GM18858 (cell line): Measurements from ENCODE around the gene RPS6KA2.

Source experiments
- ATAC-seq: cut with Tn5 transposase; IDR thresholded peaks from one replicate; pipeline ENCODE4 v1.9.1; 2021; ENCODE audit not compliant: unreplicated experiment

The RPS6KA2 gene

DNA sequence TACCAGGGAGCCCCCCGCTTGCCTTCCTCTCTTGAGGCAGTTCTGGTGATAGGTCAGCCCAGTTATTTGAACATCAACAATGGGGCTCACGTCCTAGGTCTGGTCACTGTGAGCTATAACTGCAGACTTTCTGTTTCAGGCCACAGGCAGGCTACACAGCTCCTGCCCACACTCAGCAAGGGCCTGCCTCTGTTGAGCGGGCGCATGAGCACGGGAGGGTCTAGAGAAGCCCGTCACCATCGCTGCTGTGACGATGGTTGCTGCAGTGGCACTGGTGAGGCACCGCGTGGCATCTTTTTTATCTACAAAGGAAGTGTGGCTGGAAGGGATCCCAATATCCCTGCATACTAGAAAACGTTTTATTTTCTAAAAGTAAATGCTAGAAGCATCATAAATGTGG is 118.3 kb downstream of the RPS6KA2 start:
- ATAC-seq: no peak

DNA sequence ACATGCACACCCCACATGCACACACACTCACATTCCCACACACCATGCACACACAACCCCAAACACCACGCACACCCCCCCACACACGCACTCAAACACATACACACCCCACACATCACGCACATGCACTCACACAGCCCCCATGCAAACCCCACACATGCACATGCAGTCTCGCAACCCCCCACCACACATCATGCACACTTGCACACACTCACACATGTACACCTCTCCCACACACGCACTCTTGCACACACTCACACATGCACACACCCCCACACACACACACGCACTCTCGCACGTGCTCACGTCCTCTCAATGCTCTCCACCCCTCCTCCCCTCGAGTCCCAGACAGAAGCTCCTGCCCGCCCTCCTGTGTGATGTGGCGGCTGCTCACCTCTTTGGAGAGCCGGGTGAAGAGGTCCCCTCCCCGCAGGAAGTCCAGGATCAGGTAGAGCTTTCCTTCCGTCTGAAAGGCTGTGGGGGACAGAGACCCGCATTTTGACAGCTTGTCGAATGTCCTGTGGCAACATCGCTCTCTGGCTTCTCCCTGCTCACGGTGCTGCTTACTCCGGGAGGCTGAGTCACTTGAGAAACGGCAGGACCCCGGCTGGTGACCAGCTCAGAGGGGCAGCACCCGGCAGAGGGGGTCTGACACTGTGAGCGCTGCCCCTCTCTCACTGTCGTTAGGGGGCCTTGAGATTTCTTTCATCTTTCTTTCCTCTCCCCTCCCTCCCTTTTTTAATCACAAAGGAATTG is 119.1 kb downstream of the RPS6KA2 start:
- ATAC-seq: no peak

DNA sequence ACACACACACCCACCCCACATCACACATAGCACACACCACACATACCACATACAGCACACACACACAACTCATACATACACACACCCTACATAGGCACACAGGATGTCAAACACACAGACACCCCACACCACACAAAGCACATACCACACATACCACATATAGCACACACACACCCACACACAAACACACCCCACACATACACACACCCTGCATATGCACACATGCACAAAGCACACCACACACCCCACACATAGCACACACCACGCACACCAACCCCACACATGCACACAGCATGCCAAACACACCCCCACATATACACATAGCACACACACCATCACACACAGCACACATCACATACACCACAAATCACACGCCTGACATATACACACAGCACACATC is 119.7 kb downstream of the RPS6KA2 start:
- no peak for ATAC-seq

DNA sequence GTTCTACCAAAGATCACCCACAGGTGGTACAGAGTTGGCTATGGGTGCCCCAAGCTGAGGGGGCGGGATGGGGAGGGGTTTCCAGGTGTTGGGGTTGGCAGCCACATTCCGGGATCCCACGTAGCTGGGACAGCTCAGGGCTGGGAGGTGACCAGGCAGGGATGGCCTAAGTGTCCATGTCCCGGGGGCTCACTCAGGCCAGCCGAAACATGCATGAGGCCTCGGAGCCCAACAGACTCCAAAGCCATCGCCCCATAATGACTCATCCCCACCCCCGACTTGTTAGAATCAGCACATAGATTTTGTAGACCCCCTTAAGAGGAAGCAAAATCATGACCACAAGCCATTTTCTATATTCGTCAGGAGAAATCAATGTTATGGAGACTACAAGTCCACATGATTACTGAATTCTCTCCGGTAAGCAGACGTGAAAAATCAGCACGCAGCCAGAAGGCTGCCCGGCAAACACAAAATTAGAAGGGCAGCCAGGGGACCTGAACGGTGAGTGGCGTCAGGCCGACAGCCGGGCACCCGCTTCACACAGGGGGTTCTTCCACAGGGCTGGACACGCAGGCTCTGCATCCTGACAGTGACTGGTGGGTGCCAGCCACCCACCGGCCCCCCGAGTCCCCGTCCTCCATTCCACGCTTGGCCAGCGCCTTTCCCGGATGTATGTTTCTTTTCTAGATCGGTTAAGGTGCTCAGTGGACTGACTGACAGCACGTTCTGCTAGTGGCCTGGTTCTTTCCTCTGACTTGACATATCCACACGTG is 121.7 kb downstream of the RPS6KA2 start:
- ATAC-seq: no peak

DNA sequence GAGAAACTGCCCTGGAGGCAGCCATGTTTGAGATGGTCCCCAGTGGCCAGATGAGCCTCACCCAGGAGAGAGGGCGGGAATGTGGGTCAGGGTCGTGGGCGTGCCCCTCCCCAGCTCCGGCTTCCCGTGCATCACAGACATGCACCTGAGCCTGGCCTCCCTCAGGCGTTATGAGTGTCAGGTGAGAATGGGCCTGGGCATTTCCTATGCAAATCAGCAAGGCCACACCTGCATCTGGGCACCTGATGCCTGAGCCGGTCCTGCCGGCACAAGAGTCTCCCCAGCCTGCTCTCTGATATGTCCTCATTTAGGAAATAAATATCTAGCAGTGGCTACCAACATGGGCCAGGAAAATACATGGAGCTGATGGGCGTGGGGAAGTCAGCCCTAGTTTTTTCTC is 123.0 kb downstream of the RPS6KA2 start:
- no peak for ATAC-seq

DNA sequence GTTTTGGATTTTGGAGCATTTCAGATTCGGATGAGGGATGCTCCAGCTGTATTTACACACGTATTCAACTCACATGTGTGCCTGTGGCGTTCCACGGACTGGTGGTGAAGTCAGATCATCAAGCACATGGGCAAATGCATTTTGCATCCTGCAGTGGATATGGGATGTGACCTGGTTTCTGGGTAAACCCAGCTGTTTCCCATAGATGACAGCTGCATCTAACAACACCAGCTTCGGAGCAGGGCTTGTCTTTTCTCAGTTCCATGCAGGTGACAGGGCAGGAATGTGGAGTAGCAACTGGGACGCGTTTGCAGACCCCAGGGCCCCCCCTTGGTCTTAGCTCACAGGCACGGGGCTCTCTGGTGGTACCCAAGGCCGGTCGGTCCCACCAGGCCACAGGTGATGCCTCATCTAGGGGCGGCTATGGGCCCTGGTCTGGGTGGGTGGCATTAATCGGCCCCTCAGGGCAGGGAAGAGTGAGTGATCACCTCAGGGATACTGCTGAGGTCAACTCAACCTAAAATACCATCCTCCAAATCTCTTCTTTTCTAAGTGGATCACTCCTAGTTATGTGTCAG is 123.8 kb downstream of the RPS6KA2 start:
- no peak for ATAC-seq

DNA sequence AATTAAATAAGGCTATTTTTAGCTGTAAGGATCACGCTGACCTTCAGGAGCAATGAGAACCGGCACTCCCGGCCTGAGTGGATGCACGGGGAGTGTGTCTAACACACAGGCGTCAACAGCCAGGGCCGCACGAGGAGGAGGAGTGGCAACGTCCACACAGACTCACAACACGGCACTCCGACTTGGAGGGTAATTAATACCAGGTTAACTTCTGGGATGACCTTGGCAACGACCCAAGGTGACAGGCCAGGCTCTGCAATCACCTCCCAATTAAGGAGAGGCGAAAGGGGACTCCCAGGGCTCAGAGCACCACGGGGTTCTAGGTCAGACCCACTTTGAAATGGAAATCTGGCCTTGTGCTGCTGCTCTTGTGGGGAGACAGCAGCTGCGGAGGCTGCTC is 124.6 kb downstream of the RPS6KA2 start:
- ATAC-seq: no peak

DNA sequence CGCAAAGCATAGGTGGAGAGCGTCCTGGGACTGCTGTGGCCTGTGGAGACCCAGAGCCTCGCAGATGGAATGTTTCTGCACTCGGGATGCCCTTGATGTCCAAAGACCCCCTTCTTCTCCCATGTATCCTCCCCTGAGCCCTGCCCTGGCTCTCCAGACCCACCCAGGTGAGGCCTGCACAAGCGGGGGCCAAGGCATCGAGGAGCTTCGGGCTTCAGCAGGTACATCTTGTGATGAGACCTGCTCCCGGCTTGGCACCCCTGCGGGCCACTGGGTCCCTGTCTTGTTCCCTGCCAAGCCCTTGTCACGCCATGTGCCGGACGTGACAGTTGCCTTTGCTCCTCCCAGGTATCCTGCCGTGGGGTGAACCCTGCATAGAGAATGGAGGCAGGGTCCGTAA is 125.8 kb downstream of the RPS6KA2 start:
- ATAC-seq: no peak

DNA sequence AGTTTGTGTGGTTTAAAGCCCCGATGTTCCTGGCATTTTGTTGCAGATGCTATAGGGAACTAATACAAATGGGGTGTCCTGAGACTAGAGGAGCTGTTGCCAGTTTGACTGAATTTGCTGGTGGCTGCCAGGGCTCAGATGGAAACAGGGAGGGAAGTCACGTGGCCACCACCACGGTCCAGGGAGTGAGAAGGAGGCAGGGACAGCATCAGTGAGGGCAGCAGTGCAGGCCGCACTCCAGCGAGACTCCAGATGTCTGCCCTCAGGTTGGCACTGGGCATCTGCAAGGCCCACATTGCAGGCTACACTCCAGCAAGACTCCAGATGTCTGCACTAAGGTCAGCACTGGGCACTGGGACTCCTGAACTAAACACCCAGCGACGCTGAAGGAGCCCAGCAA is 126.8 kb downstream of the RPS6KA2 start:
- no peak for ATAC-seq

DNA sequence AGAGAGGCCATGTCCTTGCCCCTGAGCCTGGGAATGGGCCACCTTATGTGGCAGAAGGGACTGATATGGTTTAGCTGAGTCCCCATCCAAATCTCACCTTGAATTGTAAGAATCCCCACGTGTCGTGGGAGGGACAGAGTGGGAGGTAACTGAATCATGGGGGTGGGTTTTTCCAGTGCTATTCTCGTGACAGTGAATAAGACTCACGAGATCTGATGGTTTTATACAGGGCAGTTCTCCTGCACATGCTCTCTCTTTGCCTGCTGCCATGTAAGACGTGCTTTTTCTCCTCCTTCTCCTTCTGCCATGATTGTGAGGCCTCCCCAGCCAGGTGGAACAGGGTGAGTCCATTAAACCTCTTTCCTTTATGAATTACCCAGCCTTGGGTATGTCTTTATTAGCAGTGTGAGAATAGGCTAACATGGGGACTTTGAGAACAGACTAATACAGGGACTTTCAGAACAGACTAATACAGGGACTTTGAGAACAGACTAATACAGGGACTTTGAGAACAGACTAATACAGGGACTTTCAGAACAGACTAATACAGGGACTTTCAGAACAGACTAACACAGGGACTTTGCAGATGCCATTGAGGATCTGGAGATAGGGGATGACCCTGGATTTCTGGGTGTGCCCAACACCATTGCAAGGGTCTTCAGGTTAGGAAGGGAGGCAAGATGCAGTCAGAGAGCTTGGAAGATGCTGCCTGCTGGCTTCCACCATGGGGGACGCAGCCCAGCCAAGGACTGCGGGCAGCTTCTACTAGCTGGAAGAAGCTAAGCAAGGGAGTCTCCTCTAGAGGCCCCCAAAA is 127.5 kb downstream of the RPS6KA2 start:
- peak; percentile 92 for ATAC-seq

DNA sequence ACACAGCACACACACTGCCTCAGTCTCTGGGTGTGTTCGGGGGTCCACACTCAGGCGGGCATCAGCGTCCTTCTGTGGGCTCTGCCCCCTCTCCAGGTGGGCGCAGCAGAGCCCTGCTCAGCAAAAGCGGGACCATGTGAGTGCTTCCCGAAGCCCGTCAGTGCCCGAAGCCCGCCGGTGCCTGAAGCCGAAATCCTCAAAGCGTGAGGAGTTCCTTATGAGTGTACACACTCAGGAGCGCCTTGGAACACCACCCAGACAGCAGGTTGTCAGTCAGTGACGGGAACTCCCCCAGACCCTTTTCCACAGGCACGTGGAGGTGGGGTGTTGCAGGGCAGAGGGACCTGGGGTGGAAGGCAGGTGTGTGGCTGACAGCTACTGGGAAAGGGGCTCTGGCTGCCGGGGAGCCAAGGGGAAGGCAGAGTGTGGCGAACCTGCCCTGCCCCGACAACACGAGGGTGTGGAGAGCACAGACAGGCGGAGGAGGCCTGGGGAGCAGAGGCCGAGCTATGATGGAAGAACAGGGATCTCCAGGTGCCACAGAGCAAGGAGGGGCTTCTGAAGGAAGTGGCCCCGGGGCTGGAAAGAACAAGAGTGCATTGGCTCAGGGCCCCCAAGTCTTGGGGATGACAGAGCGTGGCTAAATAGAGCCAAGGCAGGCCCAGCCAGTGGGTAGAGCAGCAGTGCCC is 128.2 kb downstream of the RPS6KA2 start:
- ATAC-seq: no peak

DNA sequence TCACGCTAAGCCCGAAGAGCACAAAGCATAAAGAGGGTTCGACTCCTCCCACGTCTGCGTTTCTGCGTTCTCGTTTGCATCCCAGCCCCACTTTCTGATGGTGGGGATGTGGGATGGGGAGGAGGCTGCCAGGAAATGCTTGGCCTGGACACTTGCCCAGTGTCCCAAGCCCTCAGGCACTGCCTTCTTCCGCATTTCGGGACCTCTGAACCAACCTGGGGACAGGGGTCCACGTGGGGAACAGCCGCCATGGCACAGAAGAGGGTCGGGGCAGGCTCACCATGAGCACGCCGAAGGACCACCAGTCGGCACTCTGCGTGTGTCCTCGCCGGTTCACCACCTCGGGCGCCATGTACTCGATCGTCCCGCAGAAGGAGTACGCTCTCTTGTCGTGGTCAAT is 128.8 kb downstream of the RPS6KA2 start:
- ATAC-seq: no peak

DNA sequence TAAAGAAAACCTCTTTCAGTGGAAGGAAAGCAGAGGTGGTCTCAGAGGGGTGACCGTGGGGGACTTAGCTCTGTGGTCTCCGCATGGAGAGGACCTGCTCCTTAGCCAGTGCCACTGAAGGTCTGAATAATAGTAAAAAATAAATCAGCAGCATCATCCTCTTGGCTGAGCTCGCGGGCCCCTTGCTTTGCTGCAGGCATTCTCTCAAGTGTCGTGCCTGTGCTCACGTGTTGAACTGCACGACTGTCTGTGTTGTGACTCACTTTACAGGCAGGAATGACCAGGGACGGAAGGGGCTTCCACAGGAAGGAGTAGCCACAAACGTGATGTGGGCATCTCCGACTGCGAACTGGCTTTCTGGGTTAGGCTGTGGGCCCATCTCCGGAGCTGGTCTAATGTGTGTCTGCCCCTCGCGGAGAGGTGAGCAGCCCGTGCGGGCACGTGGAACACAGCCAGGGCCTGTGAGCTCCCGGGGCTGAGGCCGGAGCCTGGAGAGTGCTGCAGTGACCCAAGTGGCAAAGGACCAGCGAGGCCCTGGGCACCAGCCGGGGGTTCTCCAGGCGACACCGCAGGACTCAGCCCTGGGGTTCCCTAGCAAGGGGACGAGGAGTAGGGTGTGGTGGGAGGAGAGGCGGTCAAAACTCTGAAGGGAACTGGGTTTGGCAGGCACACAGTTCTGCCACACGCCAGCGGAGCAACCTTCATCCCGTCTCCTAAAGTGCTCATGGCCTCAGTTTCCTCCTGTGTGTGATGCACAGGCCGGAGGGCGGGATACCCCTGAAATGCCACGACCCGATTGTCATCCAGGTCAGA is 129.8 kb downstream of the RPS6KA2 start:
- no peak for ATAC-seq

DNA sequence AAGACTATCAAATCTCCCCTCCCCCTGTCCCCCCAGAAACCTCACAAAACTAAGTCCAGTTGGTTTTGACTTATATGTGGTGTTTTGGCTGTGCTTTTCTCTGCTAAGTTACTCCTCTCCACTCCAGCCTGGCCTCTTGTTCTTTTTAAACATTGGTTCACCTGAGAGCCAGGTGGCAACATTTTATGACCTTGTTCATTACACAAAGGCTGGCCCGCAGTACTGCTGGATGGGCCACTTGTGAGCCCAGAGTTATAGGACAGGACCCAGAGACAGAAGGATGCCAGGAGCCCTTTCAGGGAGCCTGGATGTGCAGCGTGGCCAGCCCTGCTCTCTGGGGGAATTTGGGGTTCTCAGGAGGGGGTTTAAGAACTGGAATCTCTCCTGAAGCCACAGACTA is 130.6 kb downstream of the RPS6KA2 start:
- no peak for ATAC-seq

DNA sequence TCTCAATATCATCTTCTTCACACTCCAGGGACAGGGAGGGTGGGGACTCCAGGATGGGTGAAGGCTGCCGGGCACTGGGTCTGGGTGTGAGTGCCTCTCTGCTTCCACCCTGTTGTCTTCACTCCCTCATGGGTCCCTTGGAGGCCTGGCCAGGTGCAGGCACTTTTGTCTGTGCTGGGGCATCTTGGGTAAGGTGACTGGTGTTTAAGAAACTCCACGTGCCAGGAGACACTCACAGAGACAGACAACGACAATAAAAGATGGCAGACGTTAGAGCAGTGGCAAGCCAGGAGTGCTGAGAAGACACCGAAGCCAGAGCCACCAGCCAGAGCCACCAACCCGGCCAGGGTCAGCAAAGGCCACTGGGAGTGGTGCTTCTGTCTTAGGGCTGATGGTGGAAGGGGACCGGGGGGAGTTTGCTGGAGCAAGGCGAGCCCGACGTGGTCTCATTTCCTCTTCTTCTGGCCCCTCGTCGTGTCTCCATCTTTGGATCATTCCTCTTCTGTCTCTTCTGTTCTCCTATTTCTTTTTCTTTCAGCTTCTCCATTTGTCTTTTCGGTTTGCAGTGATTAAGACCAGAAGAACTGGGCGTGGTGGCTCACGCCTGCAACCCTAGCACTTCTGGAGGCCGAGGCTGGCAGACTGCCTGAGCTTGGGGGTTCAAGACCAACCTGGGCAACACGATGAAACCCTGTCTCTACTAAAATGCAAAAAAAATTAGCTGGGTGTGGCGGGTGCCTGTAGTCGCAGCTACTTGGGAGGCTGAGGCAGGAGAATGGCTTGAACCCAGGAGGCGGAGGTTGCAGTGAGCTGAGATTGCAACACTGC is 131.3 kb downstream of the RPS6KA2 start:
- no peak for ATAC-seq

DNA sequence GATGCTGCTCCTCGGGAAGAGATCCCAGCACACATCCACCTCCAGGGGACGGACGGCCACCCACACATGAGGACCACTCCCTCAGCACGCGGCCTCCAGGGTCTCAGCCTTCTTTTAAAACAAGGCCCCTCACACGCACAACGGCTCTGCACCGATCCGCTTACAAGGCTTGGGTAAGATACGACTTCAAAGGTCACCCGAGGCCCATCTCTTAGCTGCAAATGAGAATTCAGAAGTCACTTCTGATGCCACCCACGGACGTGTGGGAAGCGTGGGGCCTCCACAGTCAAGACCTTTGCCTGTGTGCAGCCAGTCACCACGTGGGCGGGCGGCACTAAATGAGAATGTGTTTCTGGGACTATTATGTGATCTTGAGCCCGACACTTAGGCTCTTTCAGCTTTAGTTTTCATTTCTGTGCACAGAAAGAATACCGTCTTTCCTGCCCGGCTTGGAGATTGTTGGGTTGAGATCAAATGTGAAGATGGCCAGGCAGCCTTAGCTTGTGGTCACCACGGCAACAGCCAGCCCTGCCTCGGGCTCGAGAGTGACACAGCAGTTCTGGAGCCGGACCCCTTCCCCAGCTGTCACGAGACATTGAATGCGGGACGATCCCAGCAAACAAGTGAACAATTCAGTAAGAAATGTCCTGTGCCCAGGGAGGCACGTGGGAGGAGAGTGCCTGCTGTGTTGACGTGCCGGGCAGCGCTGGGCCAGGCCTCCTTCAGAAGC is 132.1 kb downstream of the RPS6KA2 start:
- ATAC-seq: no peak

DNA sequence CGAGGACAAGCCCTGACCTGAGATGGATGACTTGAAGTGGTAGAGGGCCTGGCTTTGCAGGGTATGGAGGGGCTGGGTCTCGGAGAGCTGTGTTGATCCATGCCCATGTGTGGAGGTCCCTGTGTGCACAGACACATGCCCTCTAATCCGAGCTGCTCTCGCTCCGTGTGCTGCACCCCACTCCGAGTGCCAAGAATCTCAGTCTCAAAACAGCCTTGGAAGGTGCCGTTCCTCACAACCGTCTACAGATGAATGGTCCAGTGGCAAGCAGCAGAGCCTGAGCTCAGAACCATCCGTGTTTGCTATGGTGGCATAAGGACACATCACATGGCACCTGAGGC is 133.0 kb downstream of the RPS6KA2 start:
- ATAC-seq: no peak

DNA sequence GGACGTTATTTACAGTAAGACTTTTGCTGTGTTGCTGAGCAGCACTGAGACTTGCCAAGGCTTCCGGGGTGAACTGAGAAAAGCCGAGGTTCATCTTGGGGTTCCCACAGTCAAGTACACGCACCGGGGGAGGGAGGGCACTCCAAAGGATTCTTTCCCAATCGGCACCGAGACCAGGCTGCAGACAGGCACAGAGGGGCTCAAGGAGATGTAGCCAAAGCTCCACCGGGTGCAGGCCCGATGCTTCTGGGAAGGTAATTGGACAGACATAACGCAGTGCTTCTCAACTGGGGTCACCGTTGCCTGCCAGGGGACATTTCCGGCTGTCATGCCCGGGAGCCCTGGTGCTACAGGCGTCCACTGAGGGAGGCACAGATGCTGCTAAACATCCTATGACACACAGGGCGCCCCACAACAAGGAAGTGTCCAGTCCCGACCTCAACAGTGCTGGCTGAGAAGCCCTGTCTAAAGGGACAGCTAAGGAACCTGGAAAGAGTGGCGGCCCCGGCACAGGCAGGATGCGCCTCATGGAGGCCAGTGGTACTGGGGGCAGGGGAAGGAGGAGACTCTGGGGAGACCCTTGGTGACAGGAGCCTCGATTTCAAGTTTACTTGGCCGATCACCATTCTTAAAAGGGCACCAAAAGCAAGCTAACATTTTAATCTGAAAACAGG is 133.5 kb downstream of the RPS6KA2 start:
- ATAC-seq: no peak
